Activated T-helper 1 cell treated with anti-CD3 and anti-CD28 coated beads, Interleukin-2, amount 50 U/mL, for 16 hours (primary cell): Measurements from ENCODE around the gene TGFBR3.

Experiments
- DNase-seq, 2 donors: peaks; one replicate each; pipeline ENCODE4 v3.0.0-alpha.2; 2020; ENCODE audit warnings: low read depth in 1 of 2, low spot score in 1 of 2

TGFBR3 gene

GRCh38 chr1:91764471-91765115 is 121.4 kb downstream of the TGFBR3 start:
- no peak for DNase-seq

- no peak for DNase-seq
Measured at GRCh38 chr1:91763252-91763651, 122.7 kb downstream of the TGFBR3 start.

GRCh38 chr1:91761295-91761721 is 124.6 kb downstream of the TGFBR3 start:
- DNase-seq: no peak

GRCh38 chr1:91760512-91760911 is 125.4 kb downstream of the TGFBR3 start:
- no peak for DNase-seq

GRCh38 chr1:91759076-91759475 is 126.9 kb downstream of the TGFBR3 start:
- DNase-seq: no peak

GRCh38 chr1:91757763-91758460 is 128.0 kb downstream of the TGFBR3 start:
- no peak for DNase-seq

- no peak for DNase-seq
Measured at GRCh38 chr1:91755702-91756287, 130.2 kb downstream of the TGFBR3 start.

GRCh38 chr1:91754816-91755580 is 131.0 kb downstream of the TGFBR3 start:
- DNase-seq: no peak

- DNase-seq: peak in 1 of 2 donors; percentile 19
Measured at GRCh38 chr1:91754348-91754747, 131.6 kb downstream of the TGFBR3 start.

GRCh38 chr1:91753878-91754277 is 132.1 kb downstream of the TGFBR3 start:
- DNase-seq: no peak

GRCh38 chr1:91752324-91752723 is 133.6 kb downstream of the TGFBR3 start:
- DNase-seq: no peak

GRCh38 chr1:91751275-91751674 is 134.7 kb downstream of the TGFBR3 start:
- DNase-seq: no peak

GRCh38 chr1:91750398-91750996 is 135.5 kb downstream of the TGFBR3 start:
- no peak for DNase-seq

- no peak for DNase-seq
Measured at GRCh38 chr1:91749788-91750231, 136.1 kb downstream of the TGFBR3 start.

GRCh38 chr1:91747666-91748065 is 138.3 kb downstream of the TGFBR3 start:
- DNase-seq: no peak

GRCh38 chr1:91746728-91747338 is 139.1 kb downstream of the TGFBR3 start:
- DNase-seq: no peak

- no peak for DNase-seq
Measured at GRCh38 chr1:91745640-91746373, 140.1 kb downstream of the TGFBR3 start.

- no peak for DNase-seq
Measured at GRCh38 chr1:91744953-91745639, 140.9 kb downstream of the TGFBR3 start.

- no peak for DNase-seq
Measured at GRCh38 chr1:91742848-91743292, 143.1 kb downstream of the TGFBR3 start.
